ENCODE data around the gene UBL7. TPM values are rescaled to one million over a fixed set of nuclear protein-coding genes. Genes with fewer than 3 reads are reported as not detected.
A peak's percentile ranks its signal among the peaks of the same experiment; 100 is the strongest.

UBL7 gene
- total RNA-seq, 1 donor from 2014 or later: 22.1 TPM

- Histone ChIP-seq H3K36me3 (ENCODE audit: control insufficient read depth, insufficient read depth, low read length) (no peaks in the 10 kb centered on the region), H3K4me3 (ENCODE audit: low read depth, low read length) (no peak overlapping the region), H3K27me3 (ENCODE audit: control insufficient read depth, insufficient read depth, low read length) (no peaks in the 10 kb centered on the region)
- TF ChIP-seq, protein P1, sequence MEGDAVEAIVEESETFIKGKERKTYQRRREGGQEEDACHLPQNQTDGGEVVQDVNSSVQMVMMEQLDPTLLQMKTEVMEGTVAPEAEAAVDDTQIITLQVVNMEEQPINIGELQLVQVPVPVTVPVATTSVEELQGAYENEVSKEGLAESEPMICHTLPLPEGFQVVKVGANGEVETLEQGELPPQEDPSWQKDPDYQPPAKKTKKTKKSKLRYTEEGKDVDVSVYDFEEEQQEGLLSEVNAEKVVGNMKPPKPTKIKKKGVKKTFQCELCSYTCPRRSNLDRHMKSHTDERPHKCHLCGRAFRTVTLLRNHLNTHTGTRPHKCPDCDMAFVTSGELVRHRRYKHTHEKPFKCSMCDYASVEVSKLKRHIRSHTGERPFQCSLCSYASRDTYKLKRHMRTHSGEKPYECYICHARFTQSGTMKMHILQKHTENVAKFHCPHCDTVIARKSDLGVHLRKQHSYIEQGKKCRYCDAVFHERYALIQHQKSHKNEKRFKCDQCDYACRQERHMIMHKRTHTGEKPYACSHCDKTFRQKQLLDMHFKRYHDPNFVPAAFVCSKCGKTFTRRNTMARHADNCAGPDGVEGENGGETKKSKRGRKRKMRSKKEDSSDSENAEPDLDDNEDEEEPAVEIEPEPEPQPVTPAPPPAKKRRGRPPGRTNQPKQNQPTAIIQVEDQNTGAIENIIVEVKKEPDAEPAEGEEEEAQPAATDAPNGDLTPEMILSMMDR (IDR thresholded peaks at IDR 0.05; ENCODE audit: insufficient read depth, low read length, severe bottlenecking): no peak
- FAIRE-seq: no peak
- no peak for DNase-seq (ENCODE audit: low read depth)
Observed at GRCh38 chr15:74399100-74399499, 61.9 kb downstream of the UBL7 start.

GRCh38 chr15:74398183-74398582 is 62.8 kb downstream of the UBL7 start:
- H3K27me3 ChIP-seq (ENCODE audit: control insufficient read depth, insufficient read depth, low read length): no peaks in the 10 kb centered on the region
- no peaks in the 10 kb centered on the region for H3K36me3 ChIP-seq (ENCODE audit: control insufficient read depth, insufficient read depth, low read length)
- H3K4me3 ChIP-seq (ENCODE audit: low read depth, low read length): no peak overlapping the region
- TF ChIP-seq, protein P1 (IDR thresholded peaks at IDR 0.05; ENCODE audit: insufficient read depth, low read length, severe bottlenecking): no peak
- FAIRE-seq (no peak), DNase-seq (ENCODE audit: low read depth) (no peak)

DNA sequence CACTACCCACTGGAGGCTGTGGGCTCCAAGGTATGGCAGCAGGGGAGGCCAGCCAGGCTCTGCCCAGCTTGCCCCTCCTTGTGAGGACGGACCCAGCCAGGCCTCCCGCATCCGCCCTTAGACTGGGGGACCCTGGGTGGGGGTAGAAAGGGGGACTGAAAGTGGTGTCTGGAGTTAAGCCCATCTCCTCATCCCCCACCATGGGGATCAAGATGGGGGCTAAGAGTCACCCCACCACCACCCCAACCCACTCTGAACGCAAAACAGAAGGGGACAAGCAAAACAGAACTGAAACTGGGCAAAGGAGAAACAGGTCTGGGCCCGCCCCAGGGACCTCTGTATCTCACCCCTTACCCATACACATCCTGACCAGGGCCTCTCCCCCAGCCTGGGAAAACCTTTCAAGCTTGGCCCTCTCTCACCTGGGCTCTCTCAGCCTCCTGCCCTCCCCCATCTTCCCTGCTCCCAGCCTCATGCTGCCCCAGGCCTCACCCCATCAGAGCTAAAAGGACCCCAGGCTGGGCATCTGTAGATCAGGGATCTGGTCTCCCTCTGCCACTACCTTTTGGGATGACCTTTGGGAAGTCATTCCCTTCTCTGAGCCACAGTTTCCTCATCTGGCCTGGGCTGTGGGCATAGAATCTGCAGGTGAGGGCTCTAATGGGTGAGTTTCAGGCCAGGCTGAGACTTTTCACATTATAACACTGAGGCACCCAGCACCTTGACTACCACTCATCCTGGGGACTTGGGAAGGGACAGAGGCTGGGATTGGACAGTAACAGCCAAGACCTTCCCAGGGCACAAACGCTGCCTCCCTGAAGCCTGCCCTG is 63.5 kb downstream of the UBL7 start:
- TF ChIP-seq, protein P1 (IDR thresholded peaks at IDR 0.05; ENCODE audit: insufficient read depth, low read length, severe bottlenecking): no peak
- Histone ChIP-seq H3K36me3 (ENCODE audit: control insufficient read depth, insufficient read depth, low read length) (no peaks in the 10 kb centered on the region), H3K4me3 (ENCODE audit: low read depth, low read length) (no peak overlapping the region), H3K27me3 (ENCODE audit: control insufficient read depth, insufficient read depth, low read length) (no peaks in the 10 kb centered on the region)
- DNase-seq (ENCODE audit: low read depth): peak; percentile 54
- no peak for FAIRE-seq

- DNase-seq (ENCODE audit: low read depth) (peak; percentile 99), FAIRE-seq (peak; percentile 81)
- Histone ChIP-seq H3K4me3 (ENCODE audit: low read depth, low read length) (no peak overlapping the region), H3K27me3 (ENCODE audit: control insufficient read depth, insufficient read depth, low read length) (no peaks in the 10 kb centered on the region), H3K36me3 (ENCODE audit: control insufficient read depth, insufficient read depth, low read length) (no peaks in the 10 kb centered on the region)
- TF ChIP-seq, protein P1 (IDR thresholded peaks at IDR 0.05; ENCODE audit: insufficient read depth, low read length, severe bottlenecking): no peak
Observed at GRCh38 chr15:74396445-74397238, 64.3 kb downstream of the UBL7 start.

DNA sequence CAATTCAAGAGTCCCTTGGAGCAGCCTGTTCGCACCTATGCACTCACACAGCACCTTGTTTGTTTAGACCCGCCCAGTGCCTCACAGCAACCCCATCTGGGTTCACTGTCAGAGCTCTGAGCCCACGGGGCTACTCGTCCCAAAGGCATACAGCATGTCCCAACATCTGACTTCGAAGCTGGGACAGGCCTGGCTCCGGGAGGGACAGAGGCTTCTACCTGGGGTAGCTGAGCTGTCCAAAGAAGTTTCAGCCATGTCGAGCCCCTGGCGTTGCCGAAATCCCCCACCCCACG is 64.9 kb downstream of the UBL7 start:
- FAIRE-seq (no peak), DNase-seq (ENCODE audit: low read depth) (peak; percentile 77)
- TF ChIP-seq, protein P1 (IDR thresholded peaks at IDR 0.05; ENCODE audit: insufficient read depth, low read length, severe bottlenecking): no peak
- H3K36me3 ChIP-seq (ENCODE audit: control insufficient read depth, insufficient read depth, low read length): no peaks in the 10 kb centered on the region
- no peak overlapping the region for H3K4me3 ChIP-seq (ENCODE audit: low read depth, low read length)
- H3K27me3 ChIP-seq (ENCODE audit: control insufficient read depth, insufficient read depth, low read length): no peaks in the 10 kb centered on the region

Other genes with a start within 250 kb of the UBL7 start
- gene CCDC33, start 224.8 kb downstream of the UBL7 start, total RNA-seq: not detected in 2 replicates
- gene CYP11A1, start 93.5 kb downstream of the UBL7 start, total RNA-seq: not detected in 2 replicates
- 4.0 and 5.3 TPM in 2 replicates for gene SEMA7A, start 27.2 kb downstream of the UBL7 start, total RNA-seq
- 3.4 and 4.7 TPM in 2 replicates for gene ARID3B, start 80.1 kb upstream of the UBL7 start, total RNA-seq
- gene CLK3, start 154.7 kb upstream of the UBL7 start, total RNA-seq: 66.3 and 115 TPM in 2 replicates
- gene EDC3, start 234.9 kb upstream of the UBL7 start, total RNA-seq: 6.1 and 8.6 TPM in 2 replicates